Fibroblast of mammary gland (primary cell): ENCODE data around the gene ALDH1B1.
"Not testable (repeated sequence)": the region's sequence is repeated elsewhere in the genome, so short reads cannot be mapped to it uniquely, and the experiment has no call there.

Experiments
- DNase-seq: peaks from one replicate; pipeline ENCODE4 v3.0.0-alpha.2; 2010; ENCODE audit warnings: low read depth
- H3K4me3 ChIP-seq: 2 replicates; pipeline ENCODE4 v1.5.1; 2011; ENCODE audit warnings: low read depth, mild to moderate bottlenecking, low read length, moderate library complexity; ENCODE audit not compliant: control insufficient read depth
- TF ChIP-seq, protein P1 (sequence below): conservative IDR thresholded peaks from 2 replicates; pipeline ENCODE4 v1.5.1; 2011; ENCODE audit warnings: low read depth, low read length, inconsistent platforms; ENCODE audit not compliant: control insufficient read depth, insufficient read depth

ALDH1B1 gene

DNA sequence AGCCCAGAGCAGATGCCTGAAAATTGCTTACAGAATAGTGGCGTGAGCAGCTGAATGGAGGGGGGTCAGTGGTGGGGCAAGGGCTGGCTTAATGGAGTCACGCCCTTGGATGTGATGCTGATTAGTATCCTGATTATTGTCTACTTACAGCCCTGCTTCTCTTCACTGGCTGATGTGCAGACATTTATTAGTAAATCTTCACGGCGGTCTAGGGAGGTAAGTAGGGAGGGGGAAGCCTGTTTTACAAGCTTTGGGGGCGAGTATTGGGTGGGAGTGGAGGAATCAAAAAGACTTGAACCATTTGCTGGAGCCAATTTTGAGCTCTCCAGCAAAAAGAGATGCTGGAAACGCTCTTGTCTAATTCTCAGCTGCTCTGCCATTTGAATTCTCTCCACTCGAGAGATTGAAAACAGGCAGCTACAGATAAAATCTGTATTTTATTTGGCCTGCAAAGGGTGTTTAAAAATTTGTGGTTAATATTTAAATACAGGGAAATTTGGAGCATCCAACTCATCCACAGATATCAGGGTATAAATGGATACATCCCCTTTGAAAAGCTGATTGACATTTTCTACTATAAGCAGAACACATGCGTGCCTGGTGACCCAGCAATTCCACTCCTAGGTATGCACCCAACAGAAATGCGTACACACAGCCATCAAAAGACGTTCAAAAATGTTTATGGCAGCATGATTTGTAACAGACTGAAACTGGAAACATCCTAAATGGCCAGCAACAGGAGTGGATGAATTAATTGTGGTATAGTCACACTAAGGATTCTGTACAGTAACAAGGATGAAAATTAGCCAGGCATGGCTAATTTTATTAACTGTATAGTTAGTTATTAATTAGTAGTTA is 19.5 kb upstream of the ALDH1B1 start:
- H3K4me3 ChIP-seq: no peak overlapping the region
- no peak for DNase-seq
- TF ChIP-seq, protein P1, sequence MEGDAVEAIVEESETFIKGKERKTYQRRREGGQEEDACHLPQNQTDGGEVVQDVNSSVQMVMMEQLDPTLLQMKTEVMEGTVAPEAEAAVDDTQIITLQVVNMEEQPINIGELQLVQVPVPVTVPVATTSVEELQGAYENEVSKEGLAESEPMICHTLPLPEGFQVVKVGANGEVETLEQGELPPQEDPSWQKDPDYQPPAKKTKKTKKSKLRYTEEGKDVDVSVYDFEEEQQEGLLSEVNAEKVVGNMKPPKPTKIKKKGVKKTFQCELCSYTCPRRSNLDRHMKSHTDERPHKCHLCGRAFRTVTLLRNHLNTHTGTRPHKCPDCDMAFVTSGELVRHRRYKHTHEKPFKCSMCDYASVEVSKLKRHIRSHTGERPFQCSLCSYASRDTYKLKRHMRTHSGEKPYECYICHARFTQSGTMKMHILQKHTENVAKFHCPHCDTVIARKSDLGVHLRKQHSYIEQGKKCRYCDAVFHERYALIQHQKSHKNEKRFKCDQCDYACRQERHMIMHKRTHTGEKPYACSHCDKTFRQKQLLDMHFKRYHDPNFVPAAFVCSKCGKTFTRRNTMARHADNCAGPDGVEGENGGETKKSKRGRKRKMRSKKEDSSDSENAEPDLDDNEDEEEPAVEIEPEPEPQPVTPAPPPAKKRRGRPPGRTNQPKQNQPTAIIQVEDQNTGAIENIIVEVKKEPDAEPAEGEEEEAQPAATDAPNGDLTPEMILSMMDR: no peak

DNA sequence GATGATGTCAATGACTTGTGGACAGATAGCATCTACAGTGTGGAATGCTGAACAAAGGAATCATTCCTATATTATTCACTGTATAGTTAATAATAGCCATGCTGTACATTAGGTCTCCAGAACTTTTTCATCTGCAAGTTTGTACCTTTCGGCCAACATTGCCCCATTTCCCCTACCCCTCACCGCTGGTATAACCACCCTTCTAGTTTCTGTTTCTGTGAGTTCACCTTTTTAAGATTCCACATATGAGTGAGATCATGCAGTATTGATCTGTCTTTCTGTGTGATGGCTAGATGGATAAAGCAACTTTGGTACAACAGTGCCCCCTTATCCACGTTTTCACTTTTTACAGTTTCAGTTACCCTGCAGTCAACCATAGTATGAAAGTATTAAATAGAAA is 18.8 kb upstream of the ALDH1B1 start:
- TF ChIP-seq, protein P1: no peak
- no peak overlapping the region for H3K4me3 ChIP-seq
- DNase-seq: no peak

DNA sequence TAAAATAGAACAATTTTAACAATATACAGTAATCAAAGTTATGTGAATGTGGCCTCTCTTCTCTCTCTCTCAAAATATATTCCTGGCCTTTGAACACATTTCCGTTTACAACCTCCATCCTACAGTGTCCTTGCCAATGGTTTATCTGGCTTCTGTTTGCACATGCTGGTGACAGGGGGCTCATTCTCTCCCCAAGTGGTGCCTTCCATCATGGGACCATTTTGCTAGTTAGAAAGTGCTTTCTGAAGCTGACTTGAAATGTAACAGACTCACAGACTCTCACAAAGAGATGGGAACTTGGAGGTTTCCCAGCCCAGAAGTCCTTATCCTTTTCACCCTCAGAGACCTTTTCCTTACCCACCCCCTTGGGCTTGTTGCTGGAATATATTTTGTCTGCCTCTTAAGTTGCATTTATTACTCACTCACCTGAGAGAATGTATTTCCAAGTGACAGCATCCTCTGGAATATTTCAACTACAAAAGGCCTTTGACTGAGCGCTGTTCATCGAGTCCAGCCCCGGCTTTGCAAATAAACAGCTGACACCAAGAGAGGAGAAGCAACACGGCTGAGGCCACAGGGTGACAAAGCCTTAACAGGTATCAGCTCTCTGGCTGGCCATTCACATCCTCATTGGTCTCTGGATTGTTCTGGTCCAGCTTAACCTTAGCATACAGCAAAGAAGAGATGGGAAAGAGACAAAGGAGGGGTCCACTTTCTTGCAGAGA is 17.5 kb upstream of the ALDH1B1 start:
- DNase-seq: no peak
- no peak overlapping the region for H3K4me3 ChIP-seq
- TF ChIP-seq, protein P1: no peak

DNA sequence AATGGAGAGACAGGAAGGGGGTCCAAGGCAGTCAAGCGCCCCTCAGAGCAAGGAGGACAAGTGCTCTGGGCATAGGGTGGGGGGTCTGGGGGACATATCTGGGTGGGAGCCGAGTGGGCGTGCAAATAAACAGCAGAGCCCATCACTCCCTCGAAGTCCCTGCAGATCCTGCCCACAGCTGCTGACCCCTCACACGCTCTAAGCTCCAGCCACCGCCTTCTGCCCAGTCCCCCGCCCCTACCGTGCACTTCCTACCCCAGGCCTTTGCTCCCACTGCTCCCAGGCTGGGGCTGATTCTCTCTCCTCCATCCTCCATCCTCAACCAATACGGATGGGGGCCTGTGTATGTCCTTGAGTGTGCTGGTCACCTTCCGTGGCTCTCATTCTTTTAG is 16.9 kb upstream of the ALDH1B1 start:
- TF ChIP-seq, protein P1: no peak
- H3K4me3 ChIP-seq: no peak overlapping the region
- DNase-seq: no peak

DNA sequence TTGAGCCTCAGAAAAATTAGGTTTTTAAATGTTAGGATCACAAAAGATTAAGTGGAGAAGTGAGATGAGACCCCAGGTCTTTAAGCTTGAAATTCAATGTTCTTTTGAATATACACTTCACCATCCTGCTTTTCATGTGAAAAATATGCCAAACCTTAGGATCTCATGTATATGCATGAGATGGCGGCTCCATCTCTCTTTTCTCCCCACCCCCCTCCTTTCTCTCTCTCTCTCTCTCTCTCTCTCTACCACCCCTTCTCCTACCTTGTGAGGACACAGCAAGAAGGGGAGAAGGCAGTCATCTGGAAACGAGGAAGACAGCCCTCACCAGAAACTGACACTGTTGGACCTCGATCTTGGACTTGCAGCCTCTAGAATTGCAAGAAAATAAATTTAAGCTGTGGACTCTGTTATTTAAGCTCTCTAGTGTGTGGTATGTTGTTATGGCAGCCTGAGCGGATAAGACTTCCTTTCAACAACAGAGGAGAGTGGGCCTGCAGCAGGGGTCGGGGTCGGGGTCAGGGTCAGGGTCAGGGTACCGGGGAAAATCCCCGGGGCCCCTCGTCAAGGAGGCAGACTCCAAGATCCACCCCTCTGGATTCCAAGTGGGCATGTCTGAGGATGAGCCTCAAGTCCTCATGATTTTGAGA is 16.4 kb upstream of the ALDH1B1 start:
- TF ChIP-seq, protein P1: no peak
- no peak for DNase-seq
- H3K4me3 ChIP-seq: no peak overlapping the region

DNA sequence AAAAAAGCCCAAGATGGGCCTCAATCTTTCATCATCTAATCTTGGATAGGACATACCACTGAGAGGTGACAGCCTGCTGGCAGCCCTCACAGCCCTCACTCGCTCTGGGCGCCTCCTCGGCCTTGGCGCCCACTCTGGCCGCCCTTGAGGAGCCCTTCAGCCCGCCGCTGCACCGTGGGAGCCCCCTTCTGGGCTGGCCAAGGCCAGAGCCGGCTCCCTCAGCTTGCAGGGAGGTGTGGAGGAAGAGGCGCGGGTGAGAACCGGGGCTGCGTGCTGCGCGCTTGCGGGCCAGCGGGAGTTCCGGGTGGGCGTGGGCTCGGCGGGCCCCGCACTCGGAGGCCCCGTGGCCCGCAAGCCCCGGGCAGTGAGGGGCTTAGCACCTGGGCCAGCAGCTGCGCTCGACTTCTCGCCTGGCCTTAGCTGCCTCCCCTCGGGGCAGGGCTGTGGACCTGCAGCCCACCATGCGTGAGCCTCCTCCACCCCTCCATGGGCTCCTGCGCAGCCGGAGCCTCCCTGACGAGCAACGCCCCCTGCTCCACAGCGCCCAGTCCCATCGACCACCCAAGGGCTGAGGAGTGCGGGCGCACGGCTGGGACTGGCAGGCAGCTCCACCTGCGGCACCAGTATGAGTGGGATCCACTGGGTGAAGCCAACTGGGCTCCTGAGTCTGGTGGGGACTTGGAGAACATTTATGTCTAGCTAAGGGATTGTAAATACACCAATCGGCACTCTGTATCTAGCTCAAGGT is 15.0 kb upstream of the ALDH1B1 start:
- H3K4me3 ChIP-seq, DNase-seq: not testable (repeated sequence)
